HUDEP-2 (cell line): ENCODE data around the gene RAD51D.
"Not testable (repeated sequence)": the region's sequence is repeated elsewhere in the genome, so short reads cannot be mapped to it uniquely, and the experiment has no call there.

Source experiments
- DNase-seq, 76 experiments: peaks; one replicate each; lab custom pipeline; 2025; ENCODE audit not compliant: unreplicated experiment in 76 of 76; lab: John Stamatoyannopoulos, UW

The RAD51D gene

GRCh38 chr17:35119370-35120165 is at the start of gene RAD51D:
Gene RAD51D (minus strand): TSS chr17:35119860. CDS start chr17:35119613, 247 bp downstream.
- DNase-seq: peak in 60 of 76 experiments; percentile 13 to 78 (median 58)

DNA sequence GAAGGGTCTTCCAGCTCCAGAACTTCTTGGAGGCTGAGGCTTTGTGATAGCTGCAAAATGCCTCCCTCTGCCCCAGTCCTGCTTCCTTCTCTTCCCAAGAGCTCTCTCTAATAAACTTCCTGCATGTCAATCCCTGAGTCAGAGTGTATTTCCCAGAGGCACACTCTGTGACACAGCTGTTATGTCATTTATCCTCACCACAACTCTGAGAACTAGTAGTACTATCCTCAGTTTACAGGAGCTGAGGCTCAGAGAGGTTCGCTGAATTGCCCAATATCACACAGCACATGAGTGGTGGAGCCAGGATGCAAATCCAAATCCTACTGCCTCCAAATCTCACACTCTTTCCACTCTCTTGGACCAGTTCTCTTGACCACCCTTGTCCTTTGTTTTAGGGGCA is 48.0 kb upstream of the RAD51D start:
- no peak for DNase-seq

DNA sequence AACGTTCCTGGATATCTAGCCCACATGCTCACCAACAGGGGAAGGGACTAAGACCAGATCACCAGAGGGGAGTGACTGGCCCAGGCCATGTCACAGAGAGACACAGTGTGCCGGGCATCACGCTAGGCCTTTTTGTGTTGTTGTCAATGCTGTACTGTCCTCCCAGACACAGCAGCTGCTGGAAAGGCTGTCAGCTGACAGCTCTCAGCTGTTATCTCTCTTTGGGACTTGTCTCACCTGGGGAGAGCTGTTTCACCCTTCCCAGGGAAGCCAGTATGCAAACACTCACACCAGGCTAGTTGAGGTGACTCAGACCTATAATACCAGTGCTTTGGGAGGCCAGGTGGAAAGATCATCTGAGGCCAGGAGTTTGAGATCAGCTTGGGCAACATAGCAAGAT is 47.4 kb upstream of the RAD51D start:
- DNase-seq: no peak

- DNase-seq: no peak
These were observed 46.9 kb upstream of the RAD51D start for GRCh38 chr17:35166526-35166925.

DNA sequence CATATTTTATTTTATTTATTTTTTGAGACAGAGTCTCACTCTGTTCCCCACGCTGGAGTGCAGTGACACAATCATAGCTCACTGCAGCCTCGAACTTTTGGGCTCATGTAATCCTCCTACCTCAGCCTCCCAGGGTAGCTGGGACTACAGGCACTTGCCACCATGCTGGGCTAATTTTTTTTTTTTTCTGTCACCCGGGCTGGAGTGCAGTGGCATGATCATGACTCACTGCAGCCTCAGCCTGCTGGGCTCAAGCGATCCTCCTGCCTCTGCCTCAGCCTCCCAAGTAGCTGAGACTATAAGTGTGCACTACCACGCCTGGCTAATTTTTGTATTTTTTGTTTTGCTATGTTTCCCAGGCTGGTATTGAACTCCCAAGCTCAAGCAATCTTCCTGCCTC is 45.1 kb upstream of the RAD51D start:
- no peak for DNase-seq

GRCh38 chr17:35163886-35164285 is 44.2 kb upstream of the RAD51D start:
- no peak for DNase-seq

GRCh38 chr17:35162755-35163154 is 43.1 kb upstream of the RAD51D start:
- DNase-seq: no peak

DNA sequence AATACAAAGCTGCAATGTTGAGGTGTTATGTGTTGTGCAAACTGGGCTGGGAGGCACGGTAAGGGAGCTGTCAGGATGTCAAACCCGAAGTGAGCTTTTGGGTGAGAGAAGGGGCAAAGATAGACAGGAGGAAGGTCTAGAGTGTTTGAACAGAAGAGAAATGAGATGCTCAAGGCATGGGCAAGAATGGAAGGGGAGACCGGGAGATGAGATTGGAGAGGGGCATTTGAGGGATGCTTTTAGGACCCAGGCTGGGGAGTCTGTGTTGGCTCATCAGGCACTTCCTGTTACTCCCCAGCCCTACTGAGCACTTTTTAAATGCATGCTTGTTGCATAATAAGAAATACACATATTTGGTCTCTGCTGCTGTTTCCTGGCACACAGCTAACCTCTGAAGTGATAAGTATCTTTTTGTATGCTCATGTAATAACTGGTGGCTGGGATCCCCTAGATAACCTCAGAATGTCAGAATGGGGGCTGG is 41.7 kb upstream of the RAD51D start:
- DNase-seq: no peak

- no peak for DNase-seq
These were observed 40.9 kb upstream of the RAD51D start for GRCh38 chr17:35160354-35161201.

GRCh38 chr17:35159940-35160339 is 40.3 kb upstream of the RAD51D start:
- DNase-seq: no peak

DNA sequence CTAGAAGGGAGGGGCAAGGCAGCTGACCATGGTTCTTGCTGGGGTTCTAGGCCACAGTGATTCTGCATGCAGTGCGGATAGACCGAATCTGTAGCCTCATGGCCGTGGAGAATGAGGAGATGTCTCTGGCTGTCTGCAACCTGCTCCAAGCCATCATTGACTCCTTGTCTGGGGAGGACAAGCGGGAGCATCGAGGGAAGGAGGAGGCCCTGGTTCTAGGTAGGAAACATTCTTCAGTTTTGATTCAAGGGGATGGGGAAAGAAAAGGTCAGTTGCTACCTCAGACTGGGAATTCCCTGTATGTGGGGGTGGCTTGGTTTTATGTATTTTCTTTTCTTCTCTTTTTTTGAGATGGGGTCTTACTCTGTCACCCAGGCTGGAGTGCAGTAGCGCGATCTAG is 35.6 kb upstream of the RAD51D start:
- DNase-seq: no peak

DNA sequence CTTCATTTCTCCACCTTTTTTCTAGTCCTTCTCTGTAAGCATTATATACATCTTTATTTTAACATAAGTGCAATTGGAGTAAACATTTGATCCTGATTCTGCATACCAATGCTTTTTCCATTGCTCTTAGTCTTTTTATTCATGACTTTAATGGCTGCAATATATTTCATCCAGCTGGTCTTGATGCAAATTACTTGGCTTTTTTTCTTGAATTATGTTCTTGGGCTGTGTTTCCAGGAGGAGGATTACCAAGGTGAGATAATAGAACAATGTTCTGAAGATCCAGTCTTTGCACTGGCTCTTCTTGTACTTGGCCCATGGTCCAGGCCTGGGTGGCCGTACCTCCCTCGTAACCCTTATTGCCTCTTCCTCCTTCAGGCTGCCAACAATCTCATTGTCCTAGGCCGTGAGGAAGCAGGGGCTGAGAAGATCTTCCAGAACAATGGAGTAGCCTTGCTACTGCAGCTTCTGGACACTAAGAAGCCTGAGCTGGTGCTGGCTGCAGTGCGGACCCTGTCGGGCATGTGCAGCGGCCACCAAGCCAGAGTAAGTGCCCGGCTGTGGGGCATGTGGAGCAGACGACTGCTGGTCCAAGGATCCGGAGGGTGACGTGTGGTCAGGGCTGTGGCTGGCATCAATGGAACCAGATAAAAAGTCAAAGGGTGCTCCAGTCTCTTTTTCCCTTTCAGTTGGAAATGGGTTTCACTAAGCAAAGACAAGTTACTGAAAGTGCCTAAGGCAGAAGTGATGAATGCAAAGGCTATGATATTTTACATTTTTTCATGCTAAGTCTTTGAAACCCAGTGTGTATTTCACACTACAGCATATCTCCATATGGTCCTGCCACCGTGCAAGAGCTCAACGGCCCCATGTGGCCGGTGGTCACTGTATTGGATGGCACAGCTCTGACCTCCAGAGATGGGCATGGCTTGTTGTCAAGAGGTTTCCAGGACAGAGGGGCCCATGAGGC is 34.8 kb upstream of the RAD51D start:
- DNase-seq: no peak

DNA sequence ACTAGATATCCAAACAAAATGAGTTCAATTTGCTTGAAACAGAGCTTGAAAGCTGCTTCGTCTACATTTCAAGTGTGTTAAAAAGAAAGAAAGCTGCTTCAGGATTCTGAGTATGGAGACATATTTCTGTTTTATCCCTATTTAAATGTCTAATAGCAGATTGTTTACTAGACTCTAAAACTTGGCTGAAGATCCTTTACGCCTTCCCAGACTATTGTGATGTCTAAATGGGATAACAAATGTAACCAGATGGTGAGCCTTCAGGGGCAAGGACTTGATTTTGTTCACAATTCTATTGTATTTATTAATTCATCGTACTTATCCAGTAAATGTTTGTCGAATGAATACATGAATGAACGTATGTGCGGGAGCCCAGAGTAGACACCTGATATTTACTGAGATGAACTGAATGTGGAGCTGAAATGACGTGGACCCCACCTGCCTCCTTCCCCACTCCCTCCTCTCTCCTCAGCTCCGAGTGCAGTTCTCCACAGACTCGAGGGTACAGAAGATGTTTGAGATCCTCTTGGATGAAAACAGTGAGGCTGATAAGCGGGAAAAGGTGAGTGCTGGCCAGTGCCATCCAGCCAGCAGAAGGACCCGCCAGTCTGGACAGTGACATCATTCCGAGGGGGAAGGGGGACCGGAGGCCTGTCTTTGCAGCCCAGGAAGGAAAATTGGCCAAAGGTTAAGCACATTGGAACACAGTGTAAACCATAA is 32.9 kb upstream of the RAD51D start:
- no peak for DNase-seq

DNA sequence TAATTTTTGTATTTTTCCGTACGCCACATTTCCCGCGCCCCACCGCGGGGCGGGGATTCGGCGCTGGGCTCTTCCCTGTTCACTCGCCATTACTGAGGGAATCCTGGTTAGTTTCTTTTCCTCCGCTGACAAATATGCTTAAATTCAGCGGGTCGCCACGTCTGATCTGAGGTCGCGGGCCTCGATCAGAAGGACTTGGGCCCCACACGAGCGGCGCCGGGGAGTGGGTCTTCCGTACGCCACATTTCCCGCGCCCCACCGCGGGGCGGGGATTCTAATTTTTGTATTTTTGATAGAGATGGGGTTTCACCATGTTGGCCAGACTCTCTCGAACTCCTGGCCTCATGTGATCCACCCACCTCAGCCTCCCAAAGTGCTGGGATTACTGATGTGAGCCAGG is 31.4 kb upstream of the RAD51D start:
- not testable (repeated sequence) for DNase-seq

GRCh38 chr17:35149941-35150340 is 30.3 kb upstream of the RAD51D start:
- no peak for DNase-seq

- DNase-seq: no peak
These were observed 28.5 kb upstream of the RAD51D start for GRCh38 chr17:35148144-35148543.

- DNase-seq: no peak
These were observed 27.8 kb upstream of the RAD51D start, which contains the start of gene UNC45B for GRCh38 chr17:35147375-35147905. Gene UNC45B (plus strand): TSS chr17:35147817. CDS start chr17:35148264, 447 bp downstream.

GRCh38 chr17:35146214-35146833 is 26.7 kb upstream of the RAD51D start:
- DNase-seq: no peak

- DNase-seq: no peak
These were observed 25.2 kb upstream of the RAD51D start for GRCh38 chr17:35144840-35145239.
